ENCODE results near the gene FGG.

GRCh38 chr4:154574311-154574710 is 38.1 kb downstream of the FGG start:
- TF ChIP-seq CTCF (IDR thresholded peaks at IDR 0.05) (no peak), POLR2A (IDR thresholded peaks at IDR 0.05) (no peak)

Data from esophagus squamous epithelium (tissue), 4 donors.